ENCODE measurements around the gene CCP110.

CCP110 gene

GRCh38 chr16:19555186-19555937 lies 31.6 kb downstream of the CCP110 start, which contains the start of gene VPS35L:
Gene VPS35L, plus strand, starts transcription at chr16:19555703. Its CDS starts 27 bp downstream, at chr16:19555730.
- peak; percentile 97 for DNase-seq (ENCODE audit: low read depth)

DNA sequence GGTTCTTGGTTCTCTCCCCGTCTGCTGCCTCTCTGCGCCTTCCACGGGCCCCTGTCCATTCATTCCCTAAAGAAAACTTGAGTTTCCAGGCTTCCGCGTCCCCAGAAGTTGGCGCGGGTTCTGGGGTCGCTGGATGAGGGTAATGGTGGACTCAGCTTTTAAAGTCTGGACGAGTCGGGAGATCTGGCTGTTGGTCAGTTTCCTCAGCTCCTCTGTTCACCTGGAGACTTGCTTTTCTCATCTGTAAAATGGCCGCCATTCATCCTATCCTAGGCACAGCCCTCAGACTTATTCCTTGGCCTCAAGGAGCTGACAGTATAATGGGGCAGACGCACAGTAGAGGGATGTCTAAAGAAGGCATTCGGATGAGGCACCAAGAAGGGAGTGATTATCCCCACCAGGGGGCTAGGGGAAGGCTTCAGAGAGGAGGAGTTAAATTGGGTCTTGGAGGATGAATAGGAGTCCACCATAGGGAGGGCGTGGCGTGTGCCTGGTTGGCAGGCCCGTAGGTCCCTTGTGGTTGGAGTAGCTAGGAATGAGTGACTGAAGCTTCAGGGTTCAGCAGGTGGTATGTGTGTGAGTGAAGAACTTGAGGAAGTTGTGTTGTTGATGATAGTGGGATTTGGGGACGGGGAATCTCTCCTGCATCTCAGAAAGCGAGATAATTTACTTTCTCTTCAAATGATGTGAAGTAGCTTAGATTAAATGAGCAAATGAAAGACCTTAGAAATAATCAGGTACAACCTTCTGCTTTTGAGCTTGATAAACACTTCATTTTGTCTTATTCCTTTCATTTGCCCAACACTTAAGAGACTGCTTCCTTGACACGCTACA lies 32.4 kb downstream of the CCP110 start:
- DNase-seq (ENCODE audit: low read depth): no peak

- DNase-seq (ENCODE audit: low read depth): peak; percentile 35
Observed at GRCh38 chr16:19559242-19559910, 35.6 kb downstream of the CCP110 start.

DNA sequence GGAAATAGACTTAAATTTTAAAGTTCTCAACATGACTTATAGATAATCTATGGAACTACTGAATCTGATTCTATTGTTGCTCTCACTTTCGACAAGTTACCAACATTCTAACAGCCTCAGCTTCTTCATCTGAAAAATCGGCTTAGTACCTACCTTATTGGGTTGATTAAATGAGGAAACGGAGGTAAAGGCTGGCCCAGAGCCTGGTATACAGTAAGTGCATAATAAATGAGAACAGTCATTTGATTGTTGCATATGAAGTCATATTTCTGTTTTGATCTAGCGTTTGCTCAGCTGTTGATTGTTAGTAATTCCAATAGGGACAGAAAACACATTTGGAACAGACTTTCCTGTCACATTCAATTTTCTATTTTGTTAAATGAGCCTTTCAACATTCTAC lies 36.3 kb downstream of the CCP110 start:
- DNase-seq (ENCODE audit: low read depth): no peak

GRCh38 chr16:19563377-19563776 lies 39.6 kb downstream of the CCP110 start:
- no peak for DNase-seq (ENCODE audit: low read depth)

- DNase-seq (ENCODE audit: low read depth): no peak
Observed at GRCh38 chr16:19566362-19566761, 42.6 kb downstream of the CCP110 start.

- no peak for DNase-seq (ENCODE audit: low read depth)
Observed at GRCh38 chr16:19567560-19567959, 43.8 kb downstream of the CCP110 start.

DNA sequence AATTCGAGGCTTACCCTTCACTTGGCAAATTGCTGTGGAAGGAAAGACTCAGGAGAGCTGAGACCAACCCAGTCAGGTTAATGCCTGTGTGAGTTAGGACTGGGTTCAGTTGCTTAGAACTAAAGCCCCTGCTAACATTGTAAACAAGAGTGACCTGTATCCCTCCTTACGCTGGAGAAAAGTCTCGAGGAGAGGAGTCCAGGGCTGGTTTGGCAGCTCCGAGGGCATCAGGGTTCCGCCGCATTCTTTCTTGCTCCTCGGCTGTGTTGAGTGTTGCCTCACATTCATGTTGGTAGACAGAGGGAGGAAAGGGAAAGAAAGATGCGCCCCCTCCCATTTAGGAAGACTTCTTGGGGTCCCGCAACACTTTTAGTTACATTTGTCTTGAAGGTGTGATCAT lies 50.3 kb downstream of the CCP110 start:
- DNase-seq (ENCODE audit: low read depth): no peak

DNA sequence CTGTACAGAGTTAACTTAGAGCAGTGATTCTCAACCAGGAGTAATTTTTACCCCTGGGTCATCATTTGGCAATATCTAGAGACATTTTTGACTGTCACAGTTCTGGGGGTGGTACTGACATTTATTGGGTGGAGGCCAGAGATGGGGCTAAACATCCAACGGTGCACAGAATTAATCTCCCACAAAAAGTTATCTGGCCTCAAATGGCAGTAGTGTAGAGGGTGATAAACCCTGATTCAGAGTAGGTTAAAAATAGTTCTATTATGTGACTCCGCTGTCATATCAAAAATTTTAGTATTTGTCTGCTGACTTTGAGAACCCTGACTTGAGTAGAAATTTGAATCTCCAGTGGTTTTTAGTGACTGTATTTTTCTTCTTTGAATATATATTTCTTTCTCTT lies 50.9 kb downstream of the CCP110 start:
- DNase-seq (ENCODE audit: low read depth): no peak

GRCh38 chr16:19578378-19578971 lies 54.7 kb downstream of the CCP110 start:
- no peak for DNase-seq (ENCODE audit: low read depth)

- no peak for DNase-seq (ENCODE audit: low read depth)
Observed at GRCh38 chr16:19582050-19582831, 58.5 kb downstream of the CCP110 start.

GRCh38 chr16:19583665-19584300 lies 60.0 kb downstream of the CCP110 start:
- no peak for DNase-seq (ENCODE audit: low read depth)

GRCh38 chr16:19588661-19589060 lies 64.9 kb downstream of the CCP110 start:
- DNase-seq (ENCODE audit: low read depth): no peak

- DNase-seq (ENCODE audit: low read depth): no peak
Observed at GRCh38 chr16:19589106-19589505, 65.4 kb downstream of the CCP110 start.

- peak; percentile 74 for DNase-seq (ENCODE audit: low read depth)
Observed at GRCh38 chr16:19589771-19590302, 66.1 kb downstream of the CCP110 start.

DNA sequence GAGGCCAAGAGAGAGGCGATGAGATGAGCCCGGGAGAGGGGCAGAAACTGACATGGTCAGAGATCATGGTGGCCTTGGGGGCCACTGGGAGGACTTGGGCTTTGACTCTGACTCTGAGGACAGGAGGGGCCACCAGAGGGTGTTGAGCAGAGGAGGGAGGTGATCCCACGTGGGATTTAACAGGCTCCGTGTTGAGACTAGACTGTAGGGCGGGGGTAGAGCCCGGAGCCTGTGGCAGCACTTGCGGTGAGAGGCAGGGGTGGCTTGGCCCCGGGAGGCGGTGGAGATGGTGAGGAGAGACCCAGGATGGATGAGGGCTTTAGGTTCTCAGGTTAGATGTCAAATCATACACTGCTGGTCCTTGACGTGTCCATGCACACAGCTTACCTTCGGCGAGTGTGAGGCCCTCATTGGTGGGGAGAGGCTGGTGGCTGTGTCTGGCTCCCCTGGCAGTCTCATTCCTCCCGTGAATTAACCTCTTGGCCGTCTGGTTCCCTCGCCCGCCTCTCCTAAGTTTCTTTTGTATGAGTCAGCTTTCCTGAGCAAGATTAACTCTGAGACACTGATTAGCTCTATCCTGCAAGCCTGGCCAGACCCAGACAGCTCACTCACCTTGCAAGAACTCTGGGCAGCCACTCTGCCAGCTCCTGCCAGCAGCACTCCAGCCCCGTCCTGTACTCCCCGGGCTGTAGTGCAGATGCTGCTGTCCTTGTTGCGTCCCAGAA lies 71.5 kb downstream of the CCP110 start:
- DNase-seq (ENCODE audit: low read depth): peak; percentile 24

- DNase-seq (ENCODE audit: low read depth): no peak
Observed at GRCh38 chr16:19598805-19599510, 75.2 kb downstream of the CCP110 start.

DNA sequence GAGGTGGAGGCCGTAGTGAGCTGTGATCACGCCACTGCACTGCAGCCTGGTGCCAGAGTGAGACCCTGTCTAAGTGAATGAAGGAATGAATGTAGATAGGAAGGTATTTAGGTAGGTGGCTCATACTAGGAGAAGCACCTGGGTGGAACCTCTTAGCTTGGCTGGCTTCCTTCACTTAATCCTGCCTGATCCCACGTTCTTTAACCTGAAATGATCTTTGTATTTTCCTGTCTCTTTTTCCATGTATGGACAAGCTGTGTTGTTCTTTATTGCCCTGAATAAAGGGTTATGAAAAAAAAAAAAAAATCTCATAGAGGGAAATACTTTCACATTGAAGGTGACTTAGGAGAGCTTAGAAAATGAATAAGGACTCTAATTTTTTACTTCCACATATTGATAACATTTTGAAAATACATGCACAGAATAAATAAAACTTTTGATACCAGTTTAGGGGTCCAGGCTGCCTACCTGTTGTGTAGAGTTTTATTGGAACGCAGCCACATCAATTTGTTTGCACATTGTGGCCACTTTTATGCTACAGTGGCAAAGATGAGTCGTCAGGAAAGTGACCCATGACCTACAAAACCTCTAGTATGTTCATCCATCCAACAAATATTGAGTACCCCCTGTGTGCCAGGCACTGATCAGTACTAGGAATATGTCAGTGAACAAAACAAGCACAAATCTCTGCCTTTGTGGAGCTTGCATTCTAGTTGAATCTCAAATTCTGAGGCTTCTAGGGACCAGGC lies 76.4 kb downstream of the CCP110 start:
- no peak for DNase-seq (ENCODE audit: low read depth)
